Measurements from ENCODE around the gene LMX1A. TPM values are rescaled to one million over a fixed set of nuclear protein-coding genes. Genes with fewer than 3 reads are reported as not detected.

Gene LMX1A
- total and polyA plus RNA-seq, 2 experiments from 2014 or later: not detected

- TF ChIP-seq CTCF (IDR thresholded peaks at IDR 0.05; ENCODE audit: low read depth, low read length): no peak
- no peaks in the 10 kb centered on the region for H3K36me3 ChIP-seq
- H3K4me3 ChIP-seq: no peak overlapping the region
- H3K27me3 ChIP-seq: peaks cover 28% of the 10 kb centered on the region
- H3K9me3 ChIP-seq (ENCODE audit: low read depth): no peaks in the 10 kb centered on the region
- H3K4me1 ChIP-seq (ENCODE audit: low read depth): no peaks in the 10 kb centered on the region
- no peak overlapping the region for H3K27ac ChIP-seq
- no peak for DNase-seq (ENCODE audit: low read depth in 1 of 2, low spot score in 1 of 2)
These were observed 107.4 kb downstream of the LMX1A start for GRCh38 chr1:165248969-165249571.

GRCh38 chr1:165241952-165242351, 114.6 kb downstream of the LMX1A start:
- TF ChIP-seq CTCF (IDR thresholded peaks at IDR 0.05; ENCODE audit: low read depth, low read length): no peak
- no peak overlapping the region for H3K27ac ChIP-seq
- H3K36me3 ChIP-seq: no peaks in the 10 kb centered on the region
- H3K4me1 ChIP-seq (ENCODE audit: low read depth): no peaks in the 10 kb centered on the region
- H3K4me3 ChIP-seq: no peak overlapping the region
- no peaks in the 10 kb centered on the region for H3K9me3 ChIP-seq (ENCODE audit: low read depth)
- peaks cover 80% of the 10 kb centered on the region for H3K27me3 ChIP-seq
- no peak for DNase-seq (ENCODE audit: low read depth in 1 of 2, low spot score in 1 of 2)

GRCh38 chr1:165241321-165241720, 115.2 kb downstream of the LMX1A start:
- TF ChIP-seq CTCF (IDR thresholded peaks at IDR 0.05; ENCODE audit: low read depth, low read length): no peak

GRCh38 chr1:165240492-165240891, 116.0 kb downstream of the LMX1A start:
- no peak overlapping the region for H3K4me3 ChIP-seq
- H3K27ac ChIP-seq: no peak overlapping the region
- TF ChIP-seq CTCF (IDR thresholded peaks at IDR 0.05; ENCODE audit: low read depth, low read length): no peak
- no peak for DNase-seq (ENCODE audit: low read depth in 1 of 2, low spot score in 1 of 2)
- no peaks in the 10 kb centered on the region for H3K36me3 ChIP-seq
- H3K4me1 ChIP-seq (ENCODE audit: low read depth): no peaks in the 10 kb centered on the region
- H3K9me3 ChIP-seq (ENCODE audit: low read depth): no peaks in the 10 kb centered on the region
- H3K27me3 ChIP-seq: peaks cover 83% of the 10 kb centered on the region

More at GRCh38 chr1:165241321-165241720, 115.2 kb downstream of the LMX1A start:
- H3K4me1 ChIP-seq (ENCODE audit: low read depth): no peaks in the 10 kb centered on the region
- no peak overlapping the region for H3K27ac ChIP-seq
- no peaks in the 10 kb centered on the region for H3K36me3 ChIP-seq
- no peaks in the 10 kb centered on the region for H3K9me3 ChIP-seq (ENCODE audit: low read depth)
- H3K27me3 ChIP-seq: peaks cover 81% of the 10 kb centered on the region
- H3K4me3 ChIP-seq: no peak overlapping the region
- DNase-seq (ENCODE audit: low read depth in 1 of 2, low spot score in 1 of 2): no peak

- TF ChIP-seq CTCF (IDR thresholded peaks at IDR 0.05; ENCODE audit: low read depth, low read length): no peak
- Histone ChIP-seq H3K4me3 (no peak overlapping the region), H3K4me1 (ENCODE audit: low read depth) (no peaks in the 10 kb centered on the region), H3K27ac (no peak overlapping the region), H3K9me3 (ENCODE audit: low read depth) (no peaks in the 10 kb centered on the region), H3K27me3 (peaks cover 83% of the 10 kb centered on the region), H3K36me3 (no peaks in the 10 kb centered on the region)
- no peak for DNase-seq (ENCODE audit: low read depth in 1 of 2, low spot score in 1 of 2)
These were observed 116.6 kb downstream of the LMX1A start for GRCh38 chr1:165239873-165240272.

All from cardiac muscle cell (in vitro differentiated cells and primary cell).